GM06990 (cell line): ENCODE data around the gene AGXT.

Experiments
- DNase-seq: peaks from one replicate; pipeline ENCODE4 v3.0.0-alpha.2; 2011; ENCODE audit not compliant: insufficient read length; ENCODE audit errors: extremely low read depth
- H3K27me3 ChIP-seq: replicated peaks from 2 replicates; pipeline ENCODE4 v1.6.0; 2011; ENCODE audit warnings: low read length; ENCODE audit not compliant: control insufficient read depth, insufficient read depth
- H3K36me3 ChIP-seq: 2 replicates; pipeline ENCODE4 v1.5.1; 2011; ENCODE audit warnings: low read length; ENCODE audit not compliant: control insufficient read depth, insufficient read depth
- H3K4me3 ChIP-seq: replicated peaks from 2 replicates; pipeline ENCODE4 v1.5.1; 2011; ENCODE audit warnings: low read depth, mild to moderate bottlenecking, control low read depth, low read length
- TF ChIP-seq, protein P1 (sequence below): IDR thresholded peaks from 2 replicates; pipeline ENCODE4 v1.5.1; 2011; ENCODE audit warnings: low read length, control low read depth, mild to moderate bottlenecking, inconsistent platforms; ENCODE audit not compliant: insufficient read depth, poor library complexity, severe bottlenecking

Gene AGXT

DNA sequence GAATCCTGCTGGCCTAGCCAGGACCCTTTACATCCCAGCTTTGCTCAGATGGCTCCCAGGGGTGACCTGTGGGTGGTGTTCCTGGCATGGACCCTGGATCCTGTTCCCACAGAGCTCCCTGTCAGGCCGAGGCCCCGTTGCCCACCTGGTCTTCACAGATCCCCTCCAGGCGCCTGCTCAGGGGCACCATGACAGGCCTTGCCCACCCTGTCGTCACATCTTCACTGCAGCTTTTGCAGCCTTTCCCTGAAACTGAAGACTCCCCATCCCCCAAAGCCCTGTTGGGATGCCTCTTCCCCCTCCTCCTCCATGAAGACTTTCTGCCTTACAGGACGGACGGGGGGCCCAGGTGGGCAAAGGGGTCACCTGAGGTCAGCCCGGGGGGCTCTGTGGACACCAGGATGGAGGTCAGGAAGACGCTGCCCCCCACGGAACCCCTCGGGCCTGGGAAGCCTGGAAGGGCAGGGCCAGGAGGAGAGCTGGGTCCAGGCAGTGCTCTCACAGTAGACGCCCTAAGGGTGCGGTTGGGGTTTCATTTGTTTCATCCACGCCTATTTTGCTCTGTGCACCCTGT lies 35.6 kb upstream of the AGXT start:
- TF ChIP-seq, protein P1, sequence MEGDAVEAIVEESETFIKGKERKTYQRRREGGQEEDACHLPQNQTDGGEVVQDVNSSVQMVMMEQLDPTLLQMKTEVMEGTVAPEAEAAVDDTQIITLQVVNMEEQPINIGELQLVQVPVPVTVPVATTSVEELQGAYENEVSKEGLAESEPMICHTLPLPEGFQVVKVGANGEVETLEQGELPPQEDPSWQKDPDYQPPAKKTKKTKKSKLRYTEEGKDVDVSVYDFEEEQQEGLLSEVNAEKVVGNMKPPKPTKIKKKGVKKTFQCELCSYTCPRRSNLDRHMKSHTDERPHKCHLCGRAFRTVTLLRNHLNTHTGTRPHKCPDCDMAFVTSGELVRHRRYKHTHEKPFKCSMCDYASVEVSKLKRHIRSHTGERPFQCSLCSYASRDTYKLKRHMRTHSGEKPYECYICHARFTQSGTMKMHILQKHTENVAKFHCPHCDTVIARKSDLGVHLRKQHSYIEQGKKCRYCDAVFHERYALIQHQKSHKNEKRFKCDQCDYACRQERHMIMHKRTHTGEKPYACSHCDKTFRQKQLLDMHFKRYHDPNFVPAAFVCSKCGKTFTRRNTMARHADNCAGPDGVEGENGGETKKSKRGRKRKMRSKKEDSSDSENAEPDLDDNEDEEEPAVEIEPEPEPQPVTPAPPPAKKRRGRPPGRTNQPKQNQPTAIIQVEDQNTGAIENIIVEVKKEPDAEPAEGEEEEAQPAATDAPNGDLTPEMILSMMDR, result no peak
- Histone ChIP-seq H3K4me3 (no peak overlapping the region), H3K36me3 (no peaks in the 10 kb centered on the region), H3K27me3 (peaks cover 2% of the 10 kb centered on the region; the same call in 1 of the 2 replicates)
- no peak for DNase-seq

DNA sequence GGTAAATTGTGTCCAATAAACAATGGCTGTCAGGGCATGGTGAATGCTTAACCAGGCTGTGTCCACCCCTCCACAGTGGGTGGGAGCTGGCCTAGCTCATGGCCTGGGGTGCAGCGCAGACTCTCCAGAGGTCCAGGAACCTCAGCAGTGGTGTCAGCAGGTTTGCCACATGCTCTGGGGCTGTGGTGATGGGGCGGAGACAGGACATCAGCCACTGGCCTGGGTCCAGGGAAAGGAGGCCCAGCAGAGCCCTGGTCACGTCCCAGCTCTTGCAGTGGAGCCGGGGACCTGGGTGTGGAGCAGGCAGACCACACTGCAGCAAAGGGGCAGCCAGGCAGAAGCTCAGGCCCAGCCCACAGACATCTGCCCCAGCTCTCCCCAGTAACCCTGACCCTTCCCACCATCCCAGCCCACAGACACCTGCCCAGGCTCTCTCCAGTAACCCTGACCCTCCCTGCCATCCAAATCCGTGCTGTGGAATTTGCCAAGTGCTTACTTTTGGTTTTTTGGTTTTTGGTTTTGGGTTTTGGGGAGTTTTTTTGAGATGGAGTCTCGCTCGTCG lies 34.8 kb upstream of the AGXT start:
- Histone ChIP-seq H3K36me3 (no peaks in the 10 kb centered on the region), H3K27me3 (peaks cover 2% of the 10 kb centered on the region; the same call in 1 of the 2 replicates), H3K4me3 (no peak overlapping the region)
- TF ChIP-seq, protein P1, result no peak
- no peak for DNase-seq

DNA sequence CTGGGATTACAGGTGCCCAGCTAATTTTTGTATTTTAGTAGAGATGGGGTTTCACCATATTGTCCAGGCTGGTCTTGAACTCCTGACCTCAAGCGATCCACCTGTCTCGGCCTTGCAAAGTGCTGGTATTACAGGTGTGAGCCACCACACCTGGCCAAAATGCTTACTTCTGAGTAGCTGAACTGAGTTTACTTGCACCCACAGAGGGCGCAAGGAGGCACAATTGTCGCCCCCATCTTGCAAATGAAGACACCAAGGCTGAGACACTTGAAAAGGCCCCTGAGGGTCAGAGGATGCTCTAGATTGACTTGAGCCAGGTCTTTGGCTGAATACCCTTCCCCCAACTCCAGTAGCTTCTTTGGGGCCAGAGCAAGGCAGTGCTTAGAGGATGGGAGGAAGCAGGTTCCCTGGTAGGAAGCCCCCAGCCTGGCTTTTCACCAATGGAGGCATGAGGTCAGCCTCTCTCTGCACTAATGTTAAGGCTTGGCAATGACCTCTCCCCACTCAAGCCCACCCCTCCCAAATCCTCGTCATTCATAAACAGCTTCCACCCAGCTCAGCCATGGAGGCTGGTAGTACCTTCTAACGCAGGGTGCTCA lies 34.1 kb upstream of the AGXT start:
- Histone ChIP-seq H3K4me3 (no peak overlapping the region), H3K36me3 (no peaks in the 10 kb centered on the region), H3K27me3 (peaks cover 2% of the 10 kb centered on the region; the same call in 1 of the 2 replicates)
- no peak for DNase-seq
- TF ChIP-seq, protein P1, result no peak

DNA sequence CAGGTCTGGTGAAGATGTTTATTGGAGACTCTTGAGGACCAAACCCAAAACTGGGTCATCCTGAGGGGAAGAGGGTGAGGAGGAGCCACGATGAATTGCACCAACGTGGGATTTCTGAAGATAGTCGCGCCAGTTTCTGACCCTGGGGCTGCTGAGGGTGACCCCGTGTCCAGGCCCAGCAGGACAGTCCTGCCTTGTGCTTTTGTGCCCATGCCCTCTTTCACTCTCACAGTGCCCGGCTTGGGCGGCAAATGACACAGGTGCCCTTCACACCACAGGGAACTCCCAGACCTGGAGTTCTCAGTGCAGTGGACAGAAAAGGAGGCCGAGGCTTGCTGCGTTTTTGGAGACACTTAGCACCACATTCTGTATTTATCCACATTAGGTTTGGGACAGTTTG lies 33.1 kb upstream of the AGXT start:
- no peak overlapping the region for H3K4me3 ChIP-seq
- H3K27me3 ChIP-seq, result peaks cover 2% of the 10 kb centered on the region; the same call in 1 of the 2 replicates
- DNase-seq, result no peak
- TF ChIP-seq, protein P1, result no peak
- no peaks in the 10 kb centered on the region for H3K36me3 ChIP-seq

DNA sequence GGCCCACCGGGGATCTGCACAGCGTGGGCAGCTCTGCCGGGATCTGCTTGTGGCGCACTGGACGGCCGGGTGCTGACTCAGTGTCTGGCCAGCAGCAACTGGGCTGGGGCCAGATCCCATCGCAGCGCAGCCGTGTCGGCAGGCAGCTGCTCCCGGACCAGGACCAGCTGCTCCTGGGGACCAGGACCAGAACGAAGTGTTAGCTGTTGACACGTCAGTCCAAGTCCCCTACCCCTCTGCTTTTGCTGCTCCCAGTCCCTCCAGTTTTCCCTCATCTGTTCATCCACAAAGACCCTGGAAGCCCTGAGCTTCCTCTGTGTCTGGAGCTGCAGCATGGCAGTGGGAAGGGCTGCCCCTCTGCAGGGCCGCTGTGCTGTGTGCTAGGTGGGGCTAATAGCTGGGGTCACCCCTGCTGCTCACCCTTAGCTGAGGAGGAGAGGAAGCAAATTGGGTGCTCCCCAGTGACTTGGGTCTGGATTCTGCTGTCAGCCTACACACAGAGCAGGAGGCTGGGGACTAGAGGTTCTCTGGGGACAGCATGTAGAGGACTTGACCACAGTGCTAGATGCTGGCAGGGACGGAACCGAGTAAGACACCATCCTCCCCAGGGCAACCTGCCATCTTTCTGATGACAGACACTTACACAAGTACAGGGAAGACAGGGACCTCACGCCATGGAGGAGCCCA lies 31.7 kb upstream of the AGXT start:
- H3K36me3 ChIP-seq, result no peaks in the 10 kb centered on the region
- peaks cover 2% of the 10 kb centered on the region; the same call in 1 of the 2 replicates for H3K27me3 ChIP-seq
- no peak overlapping the region for H3K4me3 ChIP-seq
- DNase-seq, result no peak
- TF ChIP-seq, protein P1, result no peak
